ENCODE results near the gene RASA2.

- no peak for TF ChIP-seq POLR2A (IDR thresholded peaks at IDR 0.05)
- no peak for TF ChIP-seq CTCF (IDR thresholded peaks at IDR 0.05)
These were observed 53.7 kb downstream of the RASA2 start for GRCh38 chr3:141540531-141540930.

All from prostate gland (tissue), 2 donors.